Caco-2 (cell line): Measurements from ENCODE around the gene GDPD1. TPM values are rescaled to one million over a fixed set of nuclear protein-coding genes. Genes with fewer than 3 reads are reported as not detected.
"Not testable (repeated sequence)": the region's sequence is repeated elsewhere in the genome, so short reads cannot be mapped to it uniquely, and the experiment has no call there.

ENCODE experiments used
- BruUV-seq: library from RNA; stranded (reverse); fragments of 400-500 nt; replicated peaks from 2 replicates; lab custom pipeline; 2021; lab: Mats Ljungman, UMichigan
- CTCF ChIA-PET: fragments of 300-600 bp; sonication (Branson Sonifier 250); formaldehyde crosslinking; loops from one replicate; lab custom pipeline; 2022; ENCODE audit warnings: antibody characterized with exemption; lab: Charles Lee
- POLR2A ChIA-PET: fragments of 300-600 bp; sonication (Branson Sonifier 250); formaldehyde crosslinking; loops from one replicate; lab custom pipeline; 2022; ENCODE audit warnings: antibody characterized with exemption; lab: Charles Lee
- DNase-seq, 2 experiments: peaks; one replicate each; pipeline versions ENCODE4 v3.0.0 to v3.0.0-alpha.2; 2020 to 2022
- H3K27me3 ChIP-seq: replicated peaks from 2 replicates; pipeline ENCODE4 v1.6.0; 2011; ENCODE audit warnings: low read length; ENCODE audit not compliant: control insufficient read depth, insufficient read depth
- H3K36me3 ChIP-seq: 2 replicates; pipeline ENCODE4 v1.5.1; 2011; ENCODE audit warnings: low read length; ENCODE audit not compliant: control insufficient read depth, insufficient read depth
- H3K4me1 ChIP-seq: fragments of 250-450 bp; sonication (Bioruptor Pico); 2 replicates; pipeline ENCODE4 v1.5.1; 2020; ENCODE audit warnings: mild to moderate bottlenecking
- H3K4me3 ChIP-seq: 2 replicates; pipeline ENCODE4 v1.5.1; 2011; ENCODE audit warnings: low read depth, mild to moderate bottlenecking, control low read depth, low read length
- H3K9me3 ChIP-seq: fragments of 250-450 bp; sonication (Bioruptor Pico); 2 replicates; pipeline ENCODE4 v1.5.1; 2020; ENCODE audit warnings: mild to moderate bottlenecking, moderate library complexity
- H3K27ac Mint-ChIP-seq: one replicate; pipeline ENCODE4 v1.8.0; 2022; ENCODE audit warnings: mixed read lengths; ENCODE audit not compliant: unreplicated experiment
- H3K27me3 Mint-ChIP-seq: one replicate; pipeline ENCODE4 v1.8.0; 2022; ENCODE audit warnings: mixed read lengths; ENCODE audit not compliant: insufficient read depth, unreplicated experiment
- H3K36me3 Mint-ChIP-seq: one replicate; pipeline ENCODE4 v1.8.0; 2022; ENCODE audit warnings: mild to moderate bottlenecking, mixed read lengths; ENCODE audit not compliant: insufficient read depth, unreplicated experiment
- H3K4me1 Mint-ChIP-seq: one replicate; pipeline ENCODE4 v1.8.0; 2022; ENCODE audit warnings: low read depth, mixed read lengths; ENCODE audit not compliant: unreplicated experiment
- H3K4me3 Mint-ChIP-seq: one replicate; pipeline ENCODE4 v1.8.0; 2022; ENCODE audit warnings: mild to moderate bottlenecking, moderate library complexity, mixed read lengths; ENCODE audit not compliant: unreplicated experiment
- H3K9me3 Mint-ChIP-seq: one replicate; pipeline ENCODE4 v1.8.0; 2022; ENCODE audit warnings: mixed read lengths; ENCODE audit not compliant: unreplicated experiment
- CTCF ChIP-seq, 2 experiments: fragments of 200-600 bp in 1 of 2; IDR thresholded peaks; 1 replicate in 1 of 2; 2 replicates in 1 of 2; pipeline versions ENCODE4 v1.5.1 to v1.8.0; 2011 to 2022; ENCODE audit warnings: antibody characterized with exemption in 1 of 2, control low read depth in 1 of 2, inconsistent platforms in 1 of 2, low read depth in 1 of 2, low read length in 1 of 2, mild to moderate bottlenecking in 1 of 2, moderate library complexity in 1 of 2; ENCODE audit not compliant: insufficient read depth in 1 of 2, severe bottlenecking in 1 of 2, unreplicated experiment in 1 of 2
- intact Hi-C: fragments of 100-400 bp; cut with micrococcal nuclease; formaldehyde crosslinking; loops from one replicate; pipeline ENCODE4 v1.10.0; 2022; ENCODE audit not compliant: unreplicated experiment
- total RNA-seq: library from RNA; stranded (reverse); gene quantifications from 2 replicates; pipeline ENCODE4 v1.2.3, GENCODE V29; 2022

Gene GDPD1
- total RNA-seq, 1 experiment from 2014 or later, result 1.2 TPM

GRCh38 chr17:59311051-59311468, 90.7 kb downstream of the GDPD1 start:
- H3K27ac Mint-ChIP-seq, result no peak overlapping the region
- no peak overlapping the region for H3K4me3 Mint-ChIP-seq
- H3K36me3 ChIP-seq, result no peaks in the 10 kb centered on the region
- POLR2A ChIA-PET, result interaction anchor here (0.6 kb wide), 1 partner anchor 309 kb away, joined by 5 read pairs; the partner anchor contains the start of gene CLTC
- BruUV-seq, result no TSS peak
- peak; percentile 83 for TF ChIP-seq CTCF (IDR thresholded peaks at IDR 0.05; ENCODE audit: insufficient read depth in 1 of 2, low read depth in 1 of 2, low read length in 1 of 2, severe bottlenecking in 1 of 2, unreplicated experiment in 1 of 2)
- no peaks in the 10 kb centered on the region for H3K9me3 ChIP-seq
- peaks cover 2% of the 10 kb centered on the region for H3K27me3 Mint-ChIP-seq
- no peaks in the 10 kb centered on the region for H3K4me1 ChIP-seq
- CTCF ChIA-PET, result interaction anchor here (0.5 to 4.6 kb wide), 16 partner anchors 13 to 249 kb away, joined by 3 to 29 read pairs (median 4); partner anchors contain the start of gene GDPD1
- no peaks in the 10 kb centered on the region for H3K9me3 Mint-ChIP-seq
- peak; percentile 49 to 70 for DNase-seq
- no peaks in the 10 kb centered on the region for H3K36me3 Mint-ChIP-seq
- H3K4me3 ChIP-seq, result no peak overlapping the region
- no peaks in the 10 kb centered on the region for H3K27me3 ChIP-seq
- no peaks in the 10 kb centered on the region for H3K4me1 Mint-ChIP-seq
- intact Hi-C loops, result loop anchor here (1.0 kb wide), 5 partner anchors 18 to 248 kb away; partner anchors contain the start of gene GDPD1

- not testable (repeated sequence) for H3K9me3 ChIP-seq, H3K4me1 Mint-ChIP-seq, H3K4me3 ChIP-seq, BruUV-seq, H3K36me3 ChIP-seq, DNase-seq, H3K27me3 Mint-ChIP-seq, H3K4me1 ChIP-seq, H3K27me3 ChIP-seq, H3K27ac Mint-ChIP-seq, H3K36me3 Mint-ChIP-seq, H3K9me3 Mint-ChIP-seq, H3K4me3 Mint-ChIP-seq
- POLR2A ChIA-PET, result interaction anchor here (0.6 kb wide), 1 partner anchor 308 kb away, joined by 5 read pairs; the partner anchor contains the start of gene CLTC
- CTCF ChIA-PET, result interaction anchor here (0.8 to 4.6 kb wide), 9 partner anchors 13 to 210 kb away, joined by 3 to 29 read pairs (median 5); partner anchors contain the start of gene GDPD1
- intact Hi-C loops, result loop anchor here (1.0 kb wide), 5 partner anchors 18 to 248 kb away; partner anchors contain the start of gene GDPD1
These were observed 91.2 kb downstream of the GDPD1 start for GRCh38 chr17:59311521-59311920.

GRCh38 chr17:59315866-59316265, 95.6 kb downstream of the GDPD1 start:
- no peak for TF ChIP-seq CTCF (IDR thresholded peaks at IDR 0.05; ENCODE audit: insufficient read depth in 1 of 2, low read depth in 1 of 2, low read length in 1 of 2, severe bottlenecking in 1 of 2, unreplicated experiment in 1 of 2)
- no peak for DNase-seq
- H3K36me3 ChIP-seq, result no peaks in the 10 kb centered on the region
- H3K4me3 Mint-ChIP-seq, result no peak overlapping the region
- no TSS peak for BruUV-seq
- H3K27ac Mint-ChIP-seq, result no peak overlapping the region
- H3K9me3 ChIP-seq, result 0 out of 2 replicates have a peak, but pooled peaks cover 6% of the 10 kb centered on the region
- no peaks in the 10 kb centered on the region for H3K4me1 ChIP-seq
- H3K27me3 ChIP-seq, result no peaks in the 10 kb centered on the region
- H3K4me3 ChIP-seq, result no peak overlapping the region
- no peaks in the 10 kb centered on the region for H3K9me3 Mint-ChIP-seq
- H3K36me3 Mint-ChIP-seq, result no peaks in the 10 kb centered on the region
- ChIA-PET POLR2A (no interaction called here), CTCF (interaction anchor here (0.6 kb wide), 1 partner anchor 244 kb away, joined by 3 read pairs; no protein-coding TSS in a partner anchor)
- intact Hi-C loops, result no loop called here
- peaks cover 2% of the 10 kb centered on the region for H3K27me3 Mint-ChIP-seq
- no peaks in the 10 kb centered on the region for H3K4me1 Mint-ChIP-seq

Other genes with a start within 250 kb of the GDPD1 start
- 37.7 and 44.4 TPM in 2 replicates for gene TRIM37, start 113.6 kb upstream of the GDPD1 start, total RNA-seq
- 119 TPM in 2 replicates for gene SKA2, start 65.3 kb upstream of the GDPD1 start, total RNA-seq
- 80.2 and 89.9 TPM in 2 replicates for gene PRR11, start 64.8 kb upstream of the GDPD1 start, total RNA-seq
- 18.9 and 21.1 TPM in 2 replicates for gene SMG8, start 10.5 kb upstream of the GDPD1 start, total RNA-seq
- 2.9 and 4.5 TPM in 2 replicates for gene YPEL2, start 111.1 kb downstream of the GDPD1 start, total RNA-seq